H1 (cell line): Measurements from ENCODE around the gene DOCK11. TPM values are rescaled to one million over a fixed set of nuclear protein-coding genes. Genes with fewer than 3 reads are reported as not detected.
"Not testable (repeated sequence)": the region's sequence is repeated elsewhere in the genome, so short reads cannot be mapped to it uniquely, and the experiment has no call there.

Experiments used
- CTCF ChIA-PET: fragments of 300-600 bp; sonication (Branson Sonifier 250); formaldehyde crosslinking; loops from one replicate; lab custom pipeline; 2021; ENCODE audit not compliant: partially characterized antibody; lab: Charles Lee
- POLR2A ChIA-PET: fragments of 300-600 bp; sonication (Branson Sonifier 250); formaldehyde crosslinking; loops from one replicate; lab custom pipeline; 2021; ENCODE audit warnings: inconsistent platforms; ENCODE audit not compliant: partially characterized antibody; lab: Charles Lee
- DNase-seq, 2 experiments: peaks; one replicate each; pipeline versions ENCODE4 v3.0.0 to v3.0.0-alpha.2; 2010 to 2022; ENCODE audit warnings: low spot score in 2 of 2, low read depth in 1 of 2, mixed read lengths in 1 of 2
- FAIRE-seq: peaks from 2 replicates; lab custom pipeline; 2011; peaks lifted over from hg19 to GRCh38; lab: Jason Lieb, UNC
- H2AFZ ChIP-seq: 2 replicates; pipeline ENCODE4 v1.8.1; 2012; ENCODE audit warnings: low read length, inconsistent platforms
- H2AK5ac ChIP-seq: 2 replicates; pipeline ENCODE4 v1.6.1; 2013; ENCODE audit warnings: low read depth, low read length
- H2BK120ac ChIP-seq: replicated peaks from 2 replicates; pipeline ENCODE3; 2013; ENCODE audit warnings: low read depth, low read length, inconsistent platforms
- H2BK12ac ChIP-seq: 2 replicates; pipeline ENCODE4 v1.6.1; 2013; ENCODE audit warnings: low read depth, low read length
- H2BK15ac ChIP-seq: 2 replicates; pipeline ENCODE4 v1.6.1; 2013; ENCODE audit warnings: low read length
- H2BK20ac ChIP-seq: 2 replicates; pipeline ENCODE4 v1.6.1; 2013; ENCODE audit warnings: low read length
- H2BK5ac ChIP-seq: 2 replicates; pipeline ENCODE4 v1.6.1; 2013; ENCODE audit warnings: low read depth, low read length
- H3K14ac ChIP-seq: 2 replicates; pipeline ENCODE4 v1.6.1; 2013; ENCODE audit warnings: inconsistent platforms; ENCODE audit not compliant: insufficient read length
- H3K18ac ChIP-seq: 2 replicates; pipeline ENCODE4 v1.6.1; 2013; ENCODE audit warnings: low read length; ENCODE audit errors: extremely low read depth
- H3K23ac ChIP-seq: 2 replicates; pipeline ENCODE4 v1.6.1; 2013; ENCODE audit warnings: inconsistent platforms; ENCODE audit not compliant: insufficient read length
- H3K23me2 ChIP-seq: 2 replicates; pipeline ENCODE4 v1.6.1; 2013; ENCODE audit warnings: low read depth, low read length
- H3K27ac ChIP-seq: 2 replicates; pipeline ENCODE4 v1.6.1; 2011; ENCODE audit warnings: low read depth, low read length, inconsistent platforms
- H3K27me3 ChIP-seq, 4 experiments: replicated peaks in 1 of 4; 1 replicate in 1 of 4; 2 replicates in 3 of 4; pipeline versions ENCODE4 v1.6.1 to v1.8.1; 2011 to 2013; ENCODE audit warnings: low read length in 3 of 4, mild to moderate bottlenecking in 3 of 4, inconsistent platforms in 2 of 4, mixed read lengths in 2 of 4, moderate library complexity in 1 of 4; ENCODE audit not compliant: control insufficient read depth in 3 of 4, insufficient read depth in 3 of 4; ENCODE audit errors: extremely low read depth in 1 of 4
- H3K36me3 ChIP-seq, 4 experiments: 2 replicates each; pipeline versions ENCODE4 v1.6.1 to v1.8.1; 2011 to 2013; ENCODE audit warnings: mild to moderate bottlenecking in 4 of 4, low read length in 3 of 4, moderate library complexity in 2 of 4, control low read depth in 1 of 4, inconsistent platforms in 1 of 4; ENCODE audit not compliant: insufficient read depth in 4 of 4, control insufficient read depth in 2 of 4
- H3K4ac ChIP-seq: replicated peaks from 2 replicates; pipeline ENCODE3; 2013; ENCODE audit warnings: low read length, low read depth, mixed read lengths, inconsistent platforms; ENCODE audit not compliant: insufficient read length
- H3K4me1 ChIP-seq, 4 experiments: replicated peaks in 1 of 4; 1 replicate in 1 of 4; 2 replicates in 3 of 4; pipeline versions ENCODE4 v1.6.1 to v1.8.1; 2011 to 2013; ENCODE audit warnings: low read length in 3 of 4, inconsistent platforms in 2 of 4, mixed read lengths in 1 of 4; ENCODE audit not compliant: insufficient read depth in 4 of 4, control insufficient read depth in 3 of 4
- H3K4me2 ChIP-seq, 2 experiments: 2 replicates each; pipeline versions ENCODE4 v1.6.1 to v1.8.1; 2011 to 2013; ENCODE audit warnings: low read depth in 2 of 2, low read length in 2 of 2, control low read depth in 1 of 2, inconsistent platforms in 1 of 2, mild to moderate bottlenecking in 1 of 2; ENCODE audit not compliant: insufficient read depth in 1 of 2
- H3K4me3 ChIP-seq, 4 experiments: fragments of 200-600, 300-600 bp in 1 of 4; sonication (generic), shearing (Covaris generic), sonication (Bioruptor Twin) in 1 of 4; 2 replicates each; pipeline versions ENCODE4 v1.5.1 to v1.8.1; 2011 to 2016; ENCODE audit warnings: low read length in 4 of 4, low read depth in 3 of 4, control low read depth in 2 of 4, inconsistent platforms in 2 of 4, mild to moderate bottlenecking in 2 of 4, mixed read lengths in 1 of 4, moderate library complexity in 1 of 4; ENCODE audit not compliant: insufficient read depth in 2 of 4; ENCODE audit errors: extremely low read depth in 1 of 4
- H3K56ac ChIP-seq: replicated peaks from 2 replicates; pipeline ENCODE3; 2013; ENCODE audit warnings: low read depth, mild to moderate bottlenecking, mixed read lengths, low read length, inconsistent platforms; ENCODE audit not compliant: insufficient read length
- H3K79me1 ChIP-seq: 2 replicates; pipeline ENCODE4 v1.6.1; 2013; ENCODE audit warnings: low read depth, low read length, control low read depth
- H3K79me2 ChIP-seq, 2 experiments: 2 replicates each; pipeline versions ENCODE4 v1.6.1 to v1.8.1; 2012 to 2013; ENCODE audit warnings: low read length in 2 of 2, mild to moderate bottlenecking in 2 of 2, inconsistent platforms in 1 of 2; ENCODE audit not compliant: insufficient read depth in 2 of 2, control insufficient read depth in 1 of 2
- H3K9ac ChIP-seq, 4 experiments: replicated peaks in 1 of 4; 1 replicate in 1 of 4; 2 replicates in 3 of 4; pipeline versions ENCODE4 v1.6.1 to v1.8.1; 2011 to 2013; ENCODE audit warnings: low read depth in 3 of 4, low read length in 3 of 4, control low read depth in 2 of 4, mild to moderate bottlenecking in 2 of 4, moderate library complexity in 2 of 4, inconsistent platforms in 1 of 4; ENCODE audit errors: extremely low read depth in 1 of 4
- H3K9me3 ChIP-seq, 2 experiments: 2 replicates each; pipeline versions ENCODE4 v1.6.1 to v1.8.1; 2012 to 2013; ENCODE audit warnings: mild to moderate bottlenecking in 2 of 2, moderate library complexity in 2 of 2, control low read depth in 1 of 2, inconsistent platforms in 1 of 2, low read depth in 1 of 2, low read length in 1 of 2, mixed read lengths in 1 of 2; ENCODE audit not compliant: insufficient read depth in 2 of 2
- H4K20me1 ChIP-seq, 2 experiments: replicated peaks in 1 of 2; 2 replicates each; pipeline versions ENCODE3 to v1.8.1; 2011 to 2013; ENCODE audit warnings: inconsistent platforms in 2 of 2, low read length in 2 of 2, mild to moderate bottlenecking in 1 of 2; ENCODE audit not compliant: insufficient read depth in 2 of 2, control insufficient read depth in 1 of 2
- H4K5ac ChIP-seq: 2 replicates; pipeline ENCODE4 v1.6.1; 2013; ENCODE audit warnings: low read length, low read depth, mixed read lengths, inconsistent platforms; ENCODE audit not compliant: insufficient read length
- H4K8ac ChIP-seq: 2 replicates; pipeline ENCODE4 v1.8.0; 2013; ENCODE audit warnings: mild to moderate bottlenecking, moderate library complexity, low read length, inconsistent platforms; ENCODE audit not compliant: insufficient read depth; ENCODE audit errors: extremely low read depth
- H4K91ac ChIP-seq: replicated peaks from 2 replicates; pipeline ENCODE3; 2013; ENCODE audit warnings: low read length, mixed read lengths, inconsistent platforms; ENCODE audit not compliant: insufficient read length
- CTCF ChIP-seq, 3 experiments: IDR thresholded peaks; 1 replicate in 2 of 3; 2 replicates in 1 of 3; pipeline versions ENCODE4 v1.5.1 to v1.6.1; 2011; ENCODE audit warnings: low read length in 3 of 3, mild to moderate bottlenecking in 3 of 3, inconsistent platforms in 2 of 3, low read depth in 1 of 3, moderate library complexity in 1 of 3; ENCODE audit not compliant: insufficient read depth in 1 of 3; ENCODE audit errors: control extremely low read depth in 1 of 3
- WGBS, 2 experiments: shearing (Covaris generic) in 1 of 2; methylation state at CpG; one replicate each; pipeline versions ENCODE4 v1.1.6 to v1.1.7; 2013 to 2015; ENCODE audit warnings: low lambda C conversion rate in 2 of 2, mixed read lengths in 2 of 2, inconsistent platforms in 1 of 2, low coverage in 1 of 2, missing lambda C conversion rate in 1 of 2; ENCODE audit not compliant: insufficient replicate concordance in 2 of 2, insufficient coverage in 1 of 2, insufficient read length in 1 of 2; ENCODE audit errors: extremely low coverage in 1 of 2, missing lambda C conversion rate in 1 of 2; 5-methylcytosine and 5-hydroxymethylcytosine counted together
- polyA plus RNA-seq, 7 experiments: library from polyadenylated mRNA; depleted of rRNA in 3 of 7; stranded (reverse) in 5 of 7; unstranded in 2 of 7; fragments of >200 nt in 5 of 7; fragments of 200-250 nt in 2 of 7; gene quantifications; 1 replicate in 5 of 7; 2 replicates in 1 of 7; 4 replicates in 1 of 7; pipeline versions ENCODE4 v1.2.1 to v1.2.3, GENCODE V29; 2011 to 2013; ENCODE audit warnings: missing spikeins in 2 of 7, mixed read lengths in 2 of 7
- total RNA-seq: library from RNA; stranded (reverse); fragmentation: NEBNext Ultra II Directional; extraction: Animal tissue kit (Norgen Biotek cat#: 25700); gene quantifications from 2 replicates; pipeline ENCODE4 v1.2.1, GENCODE V29; 2021

The DOCK11 gene
- total and polyA plus RNA-seq, 2 of the 8 experiments (the other 6 are each of a cell fraction or from before 2014, with no cell fraction given): 4.9 to 12.0 TPM

DNA sequence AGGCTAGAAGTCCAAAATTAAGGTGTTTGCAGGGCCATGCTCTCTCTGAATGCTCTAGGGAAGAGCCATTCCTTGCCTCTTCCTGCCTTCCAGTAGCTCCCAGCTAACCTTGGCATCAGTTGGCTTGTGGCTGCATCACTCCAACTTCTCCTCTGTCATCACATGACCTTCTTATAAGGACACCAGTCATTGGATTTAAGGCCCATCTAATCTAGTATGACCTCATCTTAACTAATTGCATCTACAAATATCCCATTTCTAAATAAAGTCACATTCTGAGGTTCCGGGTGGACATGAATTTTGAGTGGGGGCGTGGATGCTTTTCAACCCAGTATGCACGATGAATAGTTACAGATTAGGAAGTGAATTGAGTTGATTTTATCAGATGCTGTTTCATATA lies 89.7 kb downstream of the DOCK11 start (continued):
- TF ChIP-seq CTCF (IDR thresholded peaks at IDR 0.05; ENCODE audit: control extremely low read depth in 1 of 3, insufficient read depth in 1 of 3, low read depth in 1 of 3, low read length in 3 of 3): no peak

DNA sequence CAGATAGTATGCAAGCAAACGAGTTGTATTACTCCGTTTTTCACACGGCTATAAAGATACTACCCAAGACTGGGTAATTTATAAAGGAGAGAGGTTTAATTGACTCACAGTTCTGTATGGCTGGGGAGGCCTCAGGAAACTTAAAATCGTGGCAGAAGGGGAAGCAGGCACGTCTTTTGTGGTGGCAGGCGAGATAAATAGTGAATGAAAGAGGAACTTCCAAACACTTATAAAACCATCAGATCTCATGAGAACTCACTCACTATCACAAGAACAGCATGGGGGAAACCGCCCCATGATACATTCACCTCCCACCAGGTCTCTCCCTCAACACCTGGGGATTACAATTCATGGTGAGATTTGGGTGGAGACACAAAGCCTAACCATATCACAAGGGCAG lies 90.6 kb downstream of the DOCK11 start:
- H3K4me3 ChIP-seq, H2BK20ac ChIP-seq, H2BK15ac ChIP-seq, DNase-seq, H2BK12ac ChIP-seq, H3K9me3 ChIP-seq, H3K4me1 ChIP-seq, H3K23me2 ChIP-seq, H4K8ac ChIP-seq, H4K5ac ChIP-seq, H4K20me1 ChIP-seq, H2AFZ ChIP-seq, FAIRE-seq, H3K79me2 ChIP-seq, H3K4ac ChIP-seq, H3K4me2 ChIP-seq, H3K23ac ChIP-seq, H3K56ac ChIP-seq, H3K36me3 ChIP-seq, H4K91ac ChIP-seq, H3K27me3 ChIP-seq, H3K14ac ChIP-seq, H2BK5ac ChIP-seq, H2AK5ac ChIP-seq, H3K79me1 ChIP-seq, H3K18ac ChIP-seq, H3K27ac ChIP-seq, H2BK120ac ChIP-seq, CTCF ChIA-PET, POLR2A ChIA-PET, H3K9ac ChIP-seq: not testable (repeated sequence)
- WGBS, 2 experiments: 90% methylated on average over 5 of the region's 7 CpGs; no CpG with 5 or more reads in 1 of the 2 experiments
